ENCODE results near the gene LTBP3. TPM values are rescaled to one million over a fixed set of nuclear protein-coding genes. Genes with fewer than 3 reads are reported as not detected.
"Not testable (repeated sequence)": the region's sequence is repeated elsewhere in the genome, so short reads cannot be mapped to it uniquely, and the experiment has no call there.

Gene LTBP3
- polyA plus RNA-seq, 3 donors: 44.3 to 69.5 (median 55.4) TPM

GRCh38 chr11:65526744-65527143, 31.4 kb downstream of the LTBP3 start:
- no peak overlapping the region for H3K27ac ChIP-seq (ENCODE audit: low read depth, low read length)
- WGBS, 3 donors: 92 to 94% (median 93%) methylated on average over 6 to 8 of the region's 8 CpGs

- WGBS, 3 donors: 41 to 46% (median 44%) methylated on average over 29 to 31 of the region's 31 CpGs
- H3K27ac ChIP-seq (ENCODE audit: low read depth, low read length): no peak overlapping the region
Measured at GRCh38 chr11:65525546-65526480, 32.3 kb downstream of the LTBP3 start.

GRCh38 chr11:65524741-65525545, 33.2 kb downstream of the LTBP3 start, which contains the start of gene SCYL1:
Gene SCYL1, plus strand, starts transcription at chr11:65525083. Its CDS starts 71 bp downstream, at chr11:65525154.
- WGBS, 3 donors: 0 to 2% (median 1%) methylated on average over 40 to 82 of the region's 82 CpGs

GRCh38 chr11:65524014-65524740, 34.0 kb downstream of the LTBP3 start:
- 37 to 53% (median 39%) methylated on average over 12 of the region's 12 CpGs for WGBS, 3 donors
- H3K27ac ChIP-seq (ENCODE audit: low read depth, low read length): no peak overlapping the region

More at GRCh38 chr11:65524741-65525545, 33.2 kb downstream of the LTBP3 start, which contains the start of gene SCYL1:
- no peak within 1 kb of the TSS for H3K27ac ChIP-seq (ENCODE audit: low read depth, low read length)

- WGBS, 3 donors: 81 to 90% (median 87%) methylated on average over 7 of the region's 7 CpGs
- H3K27ac ChIP-seq (ENCODE audit: low read depth, low read length): not testable (repeated sequence)
Measured at GRCh38 chr11:65523631-65523968, 34.6 kb downstream of the LTBP3 start.

GRCh38 chr11:65522718-65523630, 35.2 kb downstream of the LTBP3 start:
- H3K27ac ChIP-seq (ENCODE audit: low read depth, low read length): not testable (repeated sequence)
- 56 to 61% (median 60%) methylated on average over 18 of the region's 18 CpGs for WGBS, 3 donors

- 77 to 83% (median 79%) methylated on average over 20 of the region's 20 CpGs for WGBS, 3 donors
- not testable (repeated sequence) for H3K27ac ChIP-seq (ENCODE audit: low read depth, low read length)
Measured at GRCh38 chr11:65521777-65522521, 36.2 kb downstream of the LTBP3 start.

GRCh38 chr11:65518941-65519549, 39.1 kb downstream of the LTBP3 start:
- H3K27ac ChIP-seq (ENCODE audit: low read depth, low read length): not testable (repeated sequence)
- 86 to 91% (median 90%) methylated on average over 6 to 8 of the region's 8 CpGs for WGBS, 3 donors

GRCh38 chr11:65516135-65516968, 41.8 kb downstream of the LTBP3 start:
- WGBS, 3 donors: 67 to 73% (median 68%) methylated on average over 5 of the region's 5 CpGs
- H3K27ac ChIP-seq (ENCODE audit: low read depth, low read length): no peak overlapping the region

GRCh38 chr11:65512311-65512710, 45.8 kb downstream of the LTBP3 start:
- 95 to 97% (median 97%) methylated on average over 3 of the region's 3 CpGs for WGBS, 3 donors
- not testable (repeated sequence) for H3K27ac ChIP-seq (ENCODE audit: low read depth, low read length)

- no peak overlapping the region for H3K27ac ChIP-seq (ENCODE audit: low read depth, low read length)
- WGBS, 3 donors: 15 to 22% (median 18%) methylated on average over 7 of the region's 7 CpGs
Measured at GRCh38 chr11:65506772-65507505, 51.2 kb downstream of the LTBP3 start.

GRCh38 chr11:65506290-65506771, 51.8 kb downstream of the LTBP3 start:
- 31 to 40% (median 37%) methylated on average over 4 of the region's 4 CpGs for WGBS, 3 donors
- H3K27ac ChIP-seq (ENCODE audit: low read depth, low read length): no peak overlapping the region

GRCh38 chr11:65505466-65506289, 52.5 kb downstream of the LTBP3 start:
- WGBS, 3 donors: 22 to 30% (median 22%) methylated on average over 12 of the region's 12 CpGs
- H3K27ac ChIP-seq (ENCODE audit: low read depth, low read length): no peak overlapping the region

Measured in adipose tissue (tissue), 3 donors.